Astrocyte of the spinal cord (primary cell): Measurements from ENCODE around the gene GREB1L.

Experiments used
- DNase-seq: peaks from one replicate; pipeline ENCODE4 v3.0.0; 2011; ENCODE audit warnings: low read depth, low spot score
- H3K4me3 ChIP-seq: 2 replicates; pipeline ENCODE4 v1.5.1; 2011; ENCODE audit warnings: low read depth, mild to moderate bottlenecking, low read length, moderate library complexity
- in situ Hi-C: cut with HindIII; loops from 2 replicates; pipeline ENCODE4 v1.10.0; 2017; ENCODE audit warnings: low sequenced_read_pairs
- TF ChIP-seq, protein P1 (sequence below): IDR thresholded peaks from 2 replicates; pipeline ENCODE4 v1.5.1; 2012; ENCODE audit warnings: low read depth, mild to moderate bottlenecking, low read length, inconsistent platforms

GREB1L gene

DNA sequence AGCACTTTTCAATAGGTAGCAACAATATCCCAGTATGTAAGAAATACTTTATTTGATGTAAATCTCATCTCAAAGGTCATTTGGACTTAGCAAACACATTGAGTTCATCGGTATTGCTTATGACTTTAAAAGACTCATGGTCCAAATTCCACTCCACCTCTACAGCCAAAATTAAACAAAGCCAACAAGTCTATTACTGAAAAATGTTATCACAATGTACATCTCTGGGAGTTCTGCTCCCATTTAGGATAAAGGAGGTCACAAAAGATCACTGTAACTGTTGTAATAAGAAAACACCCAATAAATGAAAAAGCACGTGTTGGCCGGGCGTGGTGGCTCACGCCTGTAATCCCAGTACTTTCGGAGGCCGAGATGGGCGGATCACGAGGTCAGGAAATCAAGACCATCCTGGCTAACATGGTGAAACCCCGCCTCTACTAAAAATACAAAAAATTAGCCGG, 308.5 kb downstream of the GREB1L start:
- no peak for DNase-seq
- H3K4me3 ChIP-seq: no peak overlapping the region
- in situ Hi-C loops: no loop called here
- TF ChIP-seq, protein P1, sequence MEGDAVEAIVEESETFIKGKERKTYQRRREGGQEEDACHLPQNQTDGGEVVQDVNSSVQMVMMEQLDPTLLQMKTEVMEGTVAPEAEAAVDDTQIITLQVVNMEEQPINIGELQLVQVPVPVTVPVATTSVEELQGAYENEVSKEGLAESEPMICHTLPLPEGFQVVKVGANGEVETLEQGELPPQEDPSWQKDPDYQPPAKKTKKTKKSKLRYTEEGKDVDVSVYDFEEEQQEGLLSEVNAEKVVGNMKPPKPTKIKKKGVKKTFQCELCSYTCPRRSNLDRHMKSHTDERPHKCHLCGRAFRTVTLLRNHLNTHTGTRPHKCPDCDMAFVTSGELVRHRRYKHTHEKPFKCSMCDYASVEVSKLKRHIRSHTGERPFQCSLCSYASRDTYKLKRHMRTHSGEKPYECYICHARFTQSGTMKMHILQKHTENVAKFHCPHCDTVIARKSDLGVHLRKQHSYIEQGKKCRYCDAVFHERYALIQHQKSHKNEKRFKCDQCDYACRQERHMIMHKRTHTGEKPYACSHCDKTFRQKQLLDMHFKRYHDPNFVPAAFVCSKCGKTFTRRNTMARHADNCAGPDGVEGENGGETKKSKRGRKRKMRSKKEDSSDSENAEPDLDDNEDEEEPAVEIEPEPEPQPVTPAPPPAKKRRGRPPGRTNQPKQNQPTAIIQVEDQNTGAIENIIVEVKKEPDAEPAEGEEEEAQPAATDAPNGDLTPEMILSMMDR: no peak

DNA sequence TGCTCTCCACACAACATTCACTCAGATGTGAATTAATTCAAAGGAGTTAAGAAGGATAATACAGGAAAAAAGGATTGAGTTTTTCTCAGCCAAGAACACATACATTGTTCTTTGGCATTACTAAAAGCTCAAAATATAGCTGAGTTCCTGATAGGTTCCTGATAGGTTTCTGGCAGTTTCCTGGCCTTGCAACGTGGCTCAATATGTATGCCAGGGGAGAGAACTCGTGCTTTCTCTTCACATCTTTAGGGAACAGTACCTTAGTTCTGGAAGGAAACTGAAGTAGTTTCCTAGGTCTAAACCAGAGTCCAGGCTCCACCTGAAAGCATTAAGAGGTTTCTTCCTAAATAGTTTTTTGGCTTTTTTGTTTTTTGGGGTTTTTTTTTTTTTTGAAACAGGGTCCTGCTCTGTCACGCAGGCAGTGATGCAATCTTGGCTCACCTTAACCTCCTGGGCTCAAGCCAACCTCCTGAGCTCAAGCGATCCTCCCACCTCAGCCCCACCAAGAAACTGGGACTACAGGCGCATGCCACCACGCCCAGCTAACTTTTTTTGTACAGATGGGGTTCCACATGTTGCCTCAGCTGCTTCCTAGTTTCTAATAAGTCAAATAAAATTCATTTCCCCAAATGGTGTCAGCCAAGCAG, 315.7 kb downstream of the GREB1L start:
- in situ Hi-C loops: no loop called here
- DNase-seq: no peak
- TF ChIP-seq, protein P1: no peak

DNA sequence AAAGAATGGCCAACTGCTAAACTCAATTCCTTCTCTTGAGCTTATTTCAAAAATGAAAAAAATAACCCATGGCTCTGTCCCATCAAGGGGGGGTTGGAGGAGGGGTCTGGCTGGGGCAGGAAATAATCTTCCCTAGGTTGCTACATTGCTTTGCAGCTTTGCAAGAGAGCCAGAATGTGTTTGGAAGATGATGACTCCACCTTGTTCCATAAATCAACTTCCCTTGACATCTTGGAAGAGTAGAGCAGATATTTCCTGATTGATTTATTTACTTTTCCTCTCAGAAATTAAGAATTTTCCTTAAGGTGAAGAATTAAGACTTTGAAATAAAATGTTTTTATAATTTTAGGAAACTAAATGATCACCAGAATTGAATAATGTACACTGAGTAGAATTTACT, 317.2 kb downstream of the GREB1L start:
- in situ Hi-C loops: no loop called here
- no peak overlapping the region for H3K4me3 ChIP-seq
- TF ChIP-seq, protein P1: no peak
- no peak for DNase-seq

More for the DNA sequence above, 315.7 kb downstream of the GREB1L start:
- H3K4me3 ChIP-seq: no peak overlapping the region

DNA sequence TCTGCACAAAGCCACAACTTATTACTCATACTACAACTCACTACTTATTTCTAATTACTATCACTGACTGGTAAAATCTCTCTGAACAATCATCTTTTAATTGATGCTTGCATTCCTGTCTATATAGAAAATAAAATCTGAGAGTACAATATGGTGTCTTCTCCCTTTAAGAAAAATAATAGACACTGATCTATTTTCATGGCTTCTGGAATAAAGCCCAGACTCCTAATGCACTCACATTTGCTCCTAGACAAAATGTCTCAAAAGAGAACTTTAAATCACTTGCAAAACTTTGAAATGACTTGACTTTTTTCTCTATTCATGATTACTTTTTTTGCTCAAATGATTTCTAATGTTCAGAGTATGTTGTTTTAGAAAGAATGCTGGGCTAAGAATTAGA, 329.7 kb downstream of the GREB1L start:
- peak; percentile 26 for DNase-seq
- TF ChIP-seq, protein P1: no peak
- in situ Hi-C loops: no loop called here
- H3K4me3 ChIP-seq: no peak overlapping the region
